HCT116 (cell line): ENCODE data around the gene CPSF7. TPM values are rescaled to one million over a fixed set of nuclear protein-coding genes. Genes with fewer than 3 reads are reported as not detected.

Source experiments
- ATAC-seq: fragments of 200-7000 bp; cut with Tn5 transposase; 2 replicates; pipeline ENCODE4 v1.9.1; 2020; ENCODE audit warnings: mild to moderate bottlenecking, moderate library complexity
- BruUV-seq: library from RNA; stranded (reverse); fragments of 400-500 nt; replicated peaks from 2 replicates; lab custom pipeline; 2021; lab: Mats Ljungman, UMichigan
- CTCF ChIA-PET: fragments of 300-600 bp; sonication (Branson Sonifier 250); formaldehyde crosslinking; loops from one replicate; lab custom pipeline; 2021; ENCODE audit warnings: antibody characterized with exemption; lab: Charles Lee
- POLR2A ChIA-PET: fragments of 300-600, 350-600 bp; sonication (Branson Sonifier 250); formaldehyde crosslinking; loops from one replicate; lab custom pipeline; 2021; ENCODE audit warnings: antibody characterized with exemption; lab: Charles Lee
- RAD21 ChIA-PET, 2 experiments: fragments of 300-600 bp; sonication (Branson Sonifier 250); formaldehyde crosslinking; loops; one replicate each; lab custom pipeline; 2023; ENCODE audit warnings: low total read pairs in 2 of 2; ENCODE audit not compliant: uncharacterized antibody in 2 of 2, unreplicated experiment in 2 of 2, low non-redundant PET in 1 of 2; lab: Charles Lee
- DNase-seq: peaks from one replicate; pipeline ENCODE4 v3.0.0-alpha.2; 2010; ENCODE audit warnings: low read depth, low spot score
- H2AFZ ChIP-seq: fragments of 200-600 bp; shearing (Covaris generic), sonication (generic); 2 replicates; pipeline ENCODE4 v1.6.1; 2017; ENCODE audit warnings: low read depth, mixed run types, mixed read lengths, antibody characterized with exemption, low read length; ENCODE audit not compliant: poor library complexity, severe bottlenecking
- H3K27ac ChIP-seq: 2 replicates; pipeline ENCODE4 v1.5.1; 2012; ENCODE audit warnings: low read depth, low read length
- H3K27me3 ChIP-seq: fragments of 200-600 bp; sonication (generic); 2 replicates; pipeline ENCODE4 v1.6.1; 2016; ENCODE audit warnings: mixed run types, low read length, mixed read lengths; ENCODE audit not compliant: insufficient read depth
- H3K36me3 ChIP-seq, 2 experiments: fragments of 200-500 bp in 1 of 2; fragments of 200-600 bp in 1 of 2; sonication (Bioruptor generic) in 1 of 2; sonication (generic) in 1 of 2; 2 replicates each; pipeline versions ENCODE4 v1.5.1 to v1.6.1; 2014 to 2016; ENCODE audit warnings: low read length in 2 of 2, inconsistent platforms in 1 of 2, mixed read lengths in 1 of 2, mixed run types in 1 of 2; ENCODE audit not compliant: insufficient read depth in 2 of 2, control insufficient read depth in 1 of 2
- H3K4me1 ChIP-seq, 2 experiments: fragments of 200-600 bp in 1 of 2; sonication (generic) in 1 of 2; 2 replicates each; pipeline versions ENCODE4 v1.5.1 to v1.6.1; 2012 to 2017; ENCODE audit warnings: low read length in 2 of 2, inconsistent platforms in 1 of 2, mild to moderate bottlenecking in 1 of 2, mixed read lengths in 1 of 2, mixed run types in 1 of 2, moderate library complexity in 1 of 2; ENCODE audit not compliant: insufficient read depth in 2 of 2, control insufficient read depth in 1 of 2
- H3K4me2 ChIP-seq: fragments of 200-600 bp; sonication (generic); 2 replicates; pipeline ENCODE4 v1.6.1; 2017; ENCODE audit warnings: mixed run types, low read length, mixed read lengths
- H3K4me3 ChIP-seq, 2 experiments: fragments of 200-600 bp in 1 of 2; sonication (generic) in 1 of 2; replicated peaks in 1 of 2; 2 replicates each; pipeline ENCODE4 v1.5.1; 2011 to 2016; ENCODE audit warnings: low read length in 2 of 2, control low read depth in 1 of 2, low read depth in 1 of 2, mild to moderate bottlenecking in 1 of 2, mixed read lengths in 1 of 2, mixed run types in 1 of 2
- H3K79me2 ChIP-seq: fragments of 200-600 bp; sonication (generic); 2 replicates; pipeline ENCODE4 v1.6.1; 2017; ENCODE audit warnings: mild to moderate bottlenecking, mixed run types, low read length, moderate library complexity, mixed read lengths; ENCODE audit not compliant: insufficient read depth
- H3K9ac ChIP-seq: fragments of 200-600 bp; sonication (generic); 2 replicates; pipeline ENCODE4 v1.6.1; 2016; ENCODE audit warnings: low read length, mixed read lengths
- H3K9me2 ChIP-seq: fragments of 200-600 bp; sonication (generic), shearing (Covaris generic); 2 replicates; pipeline ENCODE4 v1.6.1; 2017; ENCODE audit warnings: mixed run types, mild to moderate bottlenecking, moderate library complexity; ENCODE audit not compliant: insufficient read depth
- H3K9me3 ChIP-seq, 2 experiments: fragments of 200-500 bp in 1 of 2; fragments of 200-600 bp in 1 of 2; sonication (Bioruptor generic) in 1 of 2; sonication (generic) in 1 of 2; 2 replicates each; pipeline ENCODE4 v1.6.1; 2014 to 2017; ENCODE audit warnings: low read length in 2 of 2, mixed read lengths in 2 of 2, inconsistent platforms in 1 of 2, low read depth in 1 of 2, mild to moderate bottlenecking in 1 of 2, mixed run types in 1 of 2, moderate library complexity in 1 of 2; ENCODE audit not compliant: control insufficient read depth in 1 of 2, insufficient read depth in 1 of 2
- H4K20me1 ChIP-seq: fragments of 200-600 bp; sonication (generic), shearing (Covaris generic); 2 replicates; pipeline ENCODE4 v1.6.1; 2017; ENCODE audit warnings: mixed run types, mild to moderate bottlenecking, moderate library complexity; ENCODE audit not compliant: insufficient read depth
- ATF3 ChIP-seq: IDR thresholded peaks from 2 replicates; pipeline ENCODE4 v1.6.1; 2012
- CBX3 ChIP-seq: IDR thresholded peaks from 2 replicates; pipeline ENCODE4 v1.6.1; 2012; ENCODE audit warnings: low read depth
- CEBPB ChIP-seq: IDR thresholded peaks from 2 replicates; pipeline ENCODE4 v1.6.1; 2012; ENCODE audit warnings: low read depth
- EGR1 ChIP-seq: IDR thresholded peaks from 2 replicates; pipeline ENCODE4 v1.6.1; 2012; ENCODE audit warnings: low read depth
- ELF1 ChIP-seq: IDR thresholded peaks from 2 replicates; pipeline ENCODE4 v1.6.1; 2012; ENCODE audit warnings: low read depth, borderline replicate concordance
- EZH2 ChIP-seq: fragments of 200-600 bp; sonication (generic); IDR thresholded peaks from 2 replicates; pipeline ENCODE4 v1.6.1; 2017; ENCODE audit warnings: antibody characterized with exemption, mixed run types
- FOSL1 ChIP-seq: IDR thresholded peaks from 2 replicates; pipeline ENCODE4 v1.6.1; 2012; ENCODE audit warnings: low read depth
- JUND ChIP-seq: IDR thresholded peaks from 2 replicates; pipeline ENCODE4 v1.6.1; 2012
- POLR2AphosphoS5 ChIP-seq: IDR thresholded peaks from 2 replicates; pipeline ENCODE4 v1.6.1; 2011; ENCODE audit warnings: mild to moderate bottlenecking, low read depth, low read length, moderate library complexity
- RAD21 ChIP-seq: IDR thresholded peaks from 2 replicates; pipeline ENCODE4 v1.6.1; 2012; ENCODE audit warnings: low read depth, mild to moderate bottlenecking
- SIN3A ChIP-seq: IDR thresholded peaks from 2 replicates; pipeline ENCODE4 v1.6.1; 2012; ENCODE audit warnings: low read depth
- SRF ChIP-seq: IDR thresholded peaks from 2 replicates; pipeline ENCODE4 v1.6.1; 2012; ENCODE audit warnings: low read depth
- TCF7L2 ChIP-seq: IDR thresholded peaks from 2 replicates; pipeline ENCODE4 v1.7.0; 2011; ENCODE audit warnings: borderline replicate concordance, inconsistent platforms; ENCODE audit not compliant: insufficient read depth, insufficient read length; ENCODE audit errors: extremely low read depth
- YY1 ChIP-seq: IDR thresholded peaks from 2 replicates; pipeline ENCODE4 v1.6.1; 2011; ENCODE audit warnings: low read length, low read depth, moderate library complexity, mild to moderate bottlenecking; ENCODE audit not compliant: insufficient replicate concordance; ENCODE audit errors: extremely low read depth
- intact Hi-C: fragments of 100-400 bp; cut with micrococcal nuclease; formaldehyde crosslinking; loops from 2 replicates; pipeline ENCODE4 v1.10.0; 2022
- total RNA-seq: library from RNA; stranded (reverse); gene quantifications from one replicate; pipeline ENCODE4 v1.2.1, GENCODE V29; 2021; ENCODE audit not compliant: unreplicated experiment
- TF ChIP-seq, protein P1 (sequence below): IDR thresholded peaks from 2 replicates; pipeline ENCODE4 v1.6.1; 2011; ENCODE audit warnings: mild to moderate bottlenecking, low read length, moderate library complexity; ENCODE audit not compliant: insufficient replicate concordance; ENCODE audit errors: extremely low read depth
- TF ChIP-seq, protein P2 (sequence below): IDR thresholded peaks from 2 replicates; pipeline ENCODE4 v1.6.1; 2012; ENCODE audit warnings: low read depth

Gene CPSF7
- total RNA-seq, 1 experiment from 2014 or later: 110 TPM

DNA sequence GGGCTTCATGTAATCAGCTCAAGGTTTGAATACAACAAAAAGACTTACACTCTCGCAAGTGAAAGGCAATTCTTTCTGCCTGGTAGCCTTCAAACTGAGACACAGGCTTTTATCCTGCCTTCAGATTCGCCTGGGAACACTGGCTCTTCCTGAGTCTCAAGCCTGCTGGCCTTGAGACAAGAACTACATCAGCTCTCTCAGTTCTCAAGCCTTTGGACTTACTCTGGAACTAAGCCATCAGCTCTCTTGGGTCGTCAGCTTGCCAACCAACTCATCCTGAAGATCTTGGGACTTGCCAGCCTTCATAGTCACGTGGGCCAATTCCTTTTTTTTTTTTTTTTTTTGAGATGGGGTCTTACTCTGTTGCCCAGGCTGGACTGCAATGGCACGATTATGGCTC, 43.1 kb upstream of the CPSF7 start:
- DNase-seq: no peak
- TF ChIP-seq POLR2AphosphoS5: no peak
- TF ChIP-seq, protein P1, sequence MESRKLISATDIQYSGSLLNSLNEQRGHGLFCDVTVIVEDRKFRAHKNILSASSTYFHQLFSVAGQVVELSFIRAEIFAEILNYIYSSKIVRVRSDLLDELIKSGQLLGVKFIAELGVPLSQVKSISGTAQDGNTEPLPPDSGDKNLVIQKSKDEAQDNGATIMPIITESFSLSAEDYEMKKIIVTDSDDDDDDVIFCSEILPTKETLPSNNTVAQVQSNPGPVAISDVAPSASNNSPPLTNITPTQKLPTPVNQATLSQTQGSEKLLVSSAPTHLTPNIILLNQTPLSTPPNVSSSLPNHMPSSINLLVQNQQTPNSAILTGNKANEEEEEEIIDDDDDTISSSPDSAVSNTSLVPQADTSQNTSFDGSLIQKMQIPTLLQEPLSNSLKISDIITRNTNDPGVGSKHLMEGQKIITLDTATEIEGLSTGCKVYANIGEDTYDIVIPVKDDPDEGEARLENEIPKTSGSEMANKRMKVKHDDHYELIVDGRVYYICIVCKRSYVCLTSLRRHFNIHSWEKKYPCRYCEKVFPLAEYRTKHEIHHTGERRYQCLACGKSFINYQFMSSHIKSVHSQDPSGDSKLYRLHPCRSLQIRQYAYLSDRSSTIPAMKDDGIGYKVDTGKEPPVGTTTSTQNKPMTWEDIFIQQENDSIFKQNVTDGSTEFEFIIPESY: no peak
- TF ChIP-seq TCF7L2: no peak
- no peak for TF ChIP-seq SIN3A
- TF ChIP-seq CEBPB: no peak
- TF ChIP-seq YY1: no peak
- no peak for TF ChIP-seq ELF1
- no peak for TF ChIP-seq FOSL1
- TF ChIP-seq CBX3: no peak
- TF ChIP-seq ATF3: no peak
- no peak for TF ChIP-seq SRF
- TF ChIP-seq RAD21: no peak
- no peak for TF ChIP-seq EGR1
- no peak for TF ChIP-seq JUND
- TF ChIP-seq EZH2: no peak
- TF ChIP-seq, protein P2, sequence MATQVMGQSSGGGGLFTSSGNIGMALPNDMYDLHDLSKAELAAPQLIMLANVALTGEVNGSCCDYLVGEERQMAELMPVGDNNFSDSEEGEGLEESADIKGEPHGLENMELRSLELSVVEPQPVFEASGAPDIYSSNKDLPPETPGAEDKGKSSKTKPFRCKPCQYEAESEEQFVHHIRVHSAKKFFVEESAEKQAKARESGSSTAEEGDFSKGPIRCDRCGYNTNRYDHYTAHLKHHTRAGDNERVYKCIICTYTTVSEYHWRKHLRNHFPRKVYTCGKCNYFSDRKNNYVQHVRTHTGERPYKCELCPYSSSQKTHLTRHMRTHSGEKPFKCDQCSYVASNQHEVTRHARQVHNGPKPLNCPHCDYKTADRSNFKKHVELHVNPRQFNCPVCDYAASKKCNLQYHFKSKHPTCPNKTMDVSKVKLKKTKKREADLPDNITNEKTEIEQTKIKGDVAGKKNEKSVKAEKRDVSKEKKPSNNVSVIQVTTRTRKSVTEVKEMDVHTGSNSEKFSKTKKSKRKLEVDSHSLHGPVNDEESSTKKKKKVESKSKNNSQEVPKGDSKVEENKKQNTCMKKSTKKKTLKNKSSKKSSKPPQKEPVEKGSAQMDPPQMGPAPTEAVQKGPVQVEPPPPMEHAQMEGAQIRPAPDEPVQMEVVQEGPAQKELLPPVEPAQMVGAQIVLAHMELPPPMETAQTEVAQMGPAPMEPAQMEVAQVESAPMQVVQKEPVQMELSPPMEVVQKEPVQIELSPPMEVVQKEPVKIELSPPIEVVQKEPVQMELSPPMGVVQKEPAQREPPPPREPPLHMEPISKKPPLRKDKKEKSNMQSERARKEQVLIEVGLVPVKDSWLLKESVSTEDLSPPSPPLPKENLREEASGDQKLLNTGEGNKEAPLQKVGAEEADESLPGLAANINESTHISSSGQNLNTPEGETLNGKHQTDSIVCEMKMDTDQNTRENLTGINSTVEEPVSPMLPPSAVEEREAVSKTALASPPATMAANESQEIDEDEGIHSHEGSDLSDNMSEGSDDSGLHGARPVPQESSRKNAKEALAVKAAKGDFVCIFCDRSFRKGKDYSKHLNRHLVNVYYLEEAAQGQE: no peak
- TF ChIP-seq, all 23 proteins: peak for 0
- no peaks in the 10 kb centered on the region for H3K9me3 ChIP-seq
- no TSS peak for BruUV-seq
- no peaks in the 10 kb centered on the region for H3K4me1 ChIP-seq
- H3K9me2 ChIP-seq: no peaks in the 10 kb centered on the region
- no peak overlapping the region for H3K4me2 ChIP-seq
- H4K20me1 ChIP-seq: no peaks in the 10 kb centered on the region
- no peaks in the 10 kb centered on the region; a peak in 1 of 4 replicates for H3K36me3 ChIP-seq
- no peak for ATAC-seq
- ChIA-PET CTCF (interaction anchor here (2.5 kb wide), 1 partner anchor 10 kb away, joined by 11 read pairs; no protein-coding TSS in a partner anchor), RAD21 (no interaction called here), POLR2A (no interaction called here)
- H3K9ac ChIP-seq: no peak overlapping the region
- no peaks in the 10 kb centered on the region for H3K79me2 ChIP-seq
- intact Hi-C loops: no loop called here
- no peak overlapping the region for H3K4me3 ChIP-seq
- no peak overlapping the region for H2AFZ ChIP-seq
- no peaks in the 10 kb centered on the region for H3K27me3 ChIP-seq
- no peak overlapping the region for H3K27ac ChIP-seq
